Omental fat pad (tissue), 4 donors: Measurements from ENCODE around the gene MPP7. TPM values are rescaled to one million over a fixed set of nuclear protein-coding genes. Genes with fewer than 3 reads are reported as not detected.
"Not testable (repeated sequence)": the region's sequence is repeated elsewhere in the genome, so short reads cannot be mapped to it uniquely, and the experiment has no call there.

ENCODE experiments used
- ATAC-seq: fragments of 150-250 bp; one replicate; pipeline ENCODE4 v1.9.1; 2016; ENCODE audit warnings: mild to moderate bottlenecking, moderate library complexity; ENCODE audit not compliant: low FRiP score
- DNase-seq: peaks from one replicate; pipeline ENCODE4 v3.0.0-alpha.2; 2019; ENCODE audit warnings: low spot score
- total RNA-seq, 4 donors: library from RNA; depleted of rRNA; stranded (reverse); fragments of >200 nt; gene quantifications; one replicate each; pipeline ENCODE4 v1.1.0, GENCODE V29; 2016
- TF ChIP-seq, protein P1 (sequence below), 3 donors: fragments of 450-650 bp; IDR thresholded peaks; one replicate each; pipeline ENCODE4 v1.5.1; 2016 to 2017; ENCODE audit warnings: antibody characterized with exemption in 3 of 3, mild to moderate bottlenecking in 3 of 3, moderate library complexity in 2 of 3

MPP7 gene
- total RNA-seq, 4 donors from 2014 or later = 4.4 to 10.7 (median 5.9) TPM

DNA sequence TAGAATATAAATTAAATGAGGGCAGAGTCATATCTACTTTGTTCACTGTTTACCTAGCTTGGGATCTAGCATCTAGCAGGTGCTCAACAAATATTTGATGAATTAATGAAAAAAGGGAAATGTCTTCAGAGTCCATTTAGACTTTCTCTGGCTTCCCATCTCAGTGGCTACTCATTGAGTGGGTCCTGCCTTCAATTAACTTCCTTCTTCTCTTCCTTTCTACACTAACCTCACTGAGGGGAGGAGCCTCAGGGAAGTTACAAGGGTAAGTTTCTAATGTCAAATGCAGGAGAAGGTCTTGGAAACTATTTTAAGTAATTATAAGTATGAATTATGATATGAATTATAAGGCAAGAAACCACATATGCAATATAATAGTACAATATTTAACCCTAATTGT, 28.2 kb upstream of the MPP7 start:
- TF ChIP-seq, protein P1, sequence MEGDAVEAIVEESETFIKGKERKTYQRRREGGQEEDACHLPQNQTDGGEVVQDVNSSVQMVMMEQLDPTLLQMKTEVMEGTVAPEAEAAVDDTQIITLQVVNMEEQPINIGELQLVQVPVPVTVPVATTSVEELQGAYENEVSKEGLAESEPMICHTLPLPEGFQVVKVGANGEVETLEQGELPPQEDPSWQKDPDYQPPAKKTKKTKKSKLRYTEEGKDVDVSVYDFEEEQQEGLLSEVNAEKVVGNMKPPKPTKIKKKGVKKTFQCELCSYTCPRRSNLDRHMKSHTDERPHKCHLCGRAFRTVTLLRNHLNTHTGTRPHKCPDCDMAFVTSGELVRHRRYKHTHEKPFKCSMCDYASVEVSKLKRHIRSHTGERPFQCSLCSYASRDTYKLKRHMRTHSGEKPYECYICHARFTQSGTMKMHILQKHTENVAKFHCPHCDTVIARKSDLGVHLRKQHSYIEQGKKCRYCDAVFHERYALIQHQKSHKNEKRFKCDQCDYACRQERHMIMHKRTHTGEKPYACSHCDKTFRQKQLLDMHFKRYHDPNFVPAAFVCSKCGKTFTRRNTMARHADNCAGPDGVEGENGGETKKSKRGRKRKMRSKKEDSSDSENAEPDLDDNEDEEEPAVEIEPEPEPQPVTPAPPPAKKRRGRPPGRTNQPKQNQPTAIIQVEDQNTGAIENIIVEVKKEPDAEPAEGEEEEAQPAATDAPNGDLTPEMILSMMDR (IDR thresholded peaks at IDR 0.05) = no peak
- ATAC-seq = no peak
- no peak for DNase-seq

DNA sequence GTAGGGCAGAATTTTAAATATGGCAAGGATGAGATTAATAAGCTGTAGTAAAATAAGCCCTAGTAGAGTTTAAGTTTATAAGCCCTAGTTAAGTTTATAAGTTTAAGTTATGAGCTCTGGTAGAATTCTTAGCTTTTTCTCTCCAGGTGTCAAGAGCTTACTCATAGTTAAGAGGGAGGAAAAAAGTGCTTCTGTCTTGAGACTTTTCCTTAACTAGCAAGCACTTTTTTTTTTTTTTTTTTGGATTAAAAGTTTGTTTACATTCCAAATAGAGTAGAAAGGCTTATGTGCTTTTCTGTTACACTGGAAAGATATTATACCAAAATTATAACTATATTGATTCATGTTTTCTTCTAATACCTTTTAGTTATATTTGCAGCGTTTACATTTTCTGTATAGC, 25.5 kb upstream of the MPP7 start:
- no peak for ATAC-seq
- no peak for DNase-seq
- TF ChIP-seq, protein P1 (IDR thresholded peaks at IDR 0.05) = no peak

DNA sequence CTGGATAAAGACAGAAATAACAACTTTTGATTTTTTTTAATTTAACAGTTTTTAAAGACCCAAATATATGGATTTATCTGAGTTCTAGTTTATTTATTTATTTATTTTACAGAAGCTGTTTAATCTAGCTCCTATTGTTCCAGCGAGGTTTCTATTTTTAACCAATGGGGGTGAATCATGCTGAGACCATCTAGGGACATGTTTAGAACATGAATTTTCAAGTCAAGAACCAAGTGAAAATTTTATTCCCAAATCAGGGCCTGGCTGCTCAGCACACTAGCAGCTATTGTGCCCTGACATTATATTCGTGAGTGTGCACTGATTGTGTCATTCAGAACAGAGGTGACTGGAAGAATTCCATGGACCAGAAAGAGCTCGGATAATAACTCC, 24.6 kb upstream of the MPP7 start:
- TF ChIP-seq, protein P1 (IDR thresholded peaks at IDR 0.05) = no peak
- no peak for ATAC-seq
- DNase-seq = no peak

DNA sequence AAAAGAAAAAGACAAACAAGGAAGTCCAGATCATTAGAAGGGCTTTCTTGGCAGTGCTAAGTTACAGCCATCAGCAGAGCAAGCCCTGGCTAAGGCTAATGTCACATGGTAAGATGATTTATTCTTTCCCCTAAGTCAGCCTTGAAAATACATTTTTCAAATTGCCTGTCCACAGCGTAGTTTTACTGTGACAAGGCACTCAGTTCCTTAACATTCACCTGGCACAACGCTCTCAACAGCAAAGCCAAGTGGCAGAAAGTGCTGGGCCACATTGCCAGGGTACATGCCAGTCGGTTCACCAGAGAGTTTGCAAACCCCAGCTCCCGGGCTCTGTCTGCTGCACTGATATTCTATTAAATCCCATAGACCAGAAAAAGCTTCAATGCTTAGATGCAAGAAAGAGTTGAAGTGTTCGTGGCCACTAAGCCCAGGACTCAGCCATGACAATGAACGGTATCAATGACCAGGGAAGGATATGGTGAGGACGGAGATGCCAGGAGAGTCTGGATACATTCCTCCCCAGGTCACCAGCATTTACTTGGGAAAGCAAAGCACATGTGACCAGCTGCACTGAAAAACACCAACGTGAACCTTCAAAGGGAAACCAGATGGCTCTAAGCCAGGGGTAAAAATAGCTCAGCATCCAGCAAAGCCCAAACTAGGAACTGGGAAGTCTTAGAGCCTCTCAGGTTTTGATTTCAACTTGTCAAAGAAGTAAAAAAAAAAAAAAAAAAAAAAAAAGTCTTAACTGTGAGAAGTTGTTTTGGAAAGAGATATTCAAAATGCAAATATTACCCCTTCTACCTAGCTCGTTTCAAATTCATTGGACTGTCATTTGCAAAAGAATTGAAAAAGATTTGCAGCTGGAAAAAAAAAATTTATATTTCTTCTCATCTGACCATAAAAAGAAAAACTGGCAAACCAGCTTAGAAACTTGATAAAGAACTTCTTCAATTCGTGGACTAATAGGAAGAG, 23.9 kb upstream of the MPP7 start:
- DNase-seq = no peak
- TF ChIP-seq, protein P1 (IDR thresholded peaks at IDR 0.05) = no peak
- ATAC-seq = no peak

DNA sequence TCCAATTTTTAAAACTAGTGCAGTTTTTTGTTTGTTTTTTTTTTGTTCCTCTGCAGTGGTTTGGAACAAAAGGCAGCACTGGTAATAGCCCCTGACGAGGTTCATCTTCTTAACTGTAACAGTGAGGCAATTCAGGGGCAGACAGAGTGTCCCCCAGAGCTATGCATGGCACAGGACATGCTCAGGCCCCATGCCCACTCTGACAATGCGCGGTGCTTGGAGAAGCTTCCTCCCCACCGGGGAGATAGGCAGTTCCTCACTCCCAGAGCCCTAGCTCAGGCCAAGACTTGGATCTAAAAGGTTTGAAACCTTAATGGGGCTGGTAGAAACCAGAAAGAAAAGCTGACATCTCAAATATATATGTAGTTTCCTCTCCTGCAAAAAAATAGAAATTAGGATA, 17.9 kb upstream of the MPP7 start:
- ATAC-seq (no peak), DNase-seq (no peak)
- TF ChIP-seq, protein P1 (IDR thresholded peaks at IDR 0.05) = no peak

DNA sequence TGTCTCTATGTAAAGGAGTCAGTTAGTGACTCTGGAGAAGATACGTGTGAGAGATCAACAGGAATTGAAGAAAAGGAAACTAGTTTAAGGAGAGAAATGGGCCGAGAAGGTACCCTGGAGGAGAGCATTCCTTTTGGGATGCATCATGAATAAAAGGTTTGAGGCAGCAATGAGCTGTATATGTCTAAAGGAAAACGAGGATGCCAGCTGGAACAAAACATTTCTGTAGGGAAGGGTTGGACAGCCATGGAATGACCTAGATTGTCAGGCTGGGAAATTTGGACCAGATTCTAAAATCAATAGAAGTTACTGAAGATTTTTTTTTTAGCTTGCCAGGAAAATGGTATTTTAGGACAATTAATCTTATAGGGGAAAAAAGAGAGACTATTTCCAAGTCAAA, 17.2 kb upstream of the MPP7 start:
- no peak for ATAC-seq
- TF ChIP-seq, protein P1 (IDR thresholded peaks at IDR 0.05) = no peak

DNA sequence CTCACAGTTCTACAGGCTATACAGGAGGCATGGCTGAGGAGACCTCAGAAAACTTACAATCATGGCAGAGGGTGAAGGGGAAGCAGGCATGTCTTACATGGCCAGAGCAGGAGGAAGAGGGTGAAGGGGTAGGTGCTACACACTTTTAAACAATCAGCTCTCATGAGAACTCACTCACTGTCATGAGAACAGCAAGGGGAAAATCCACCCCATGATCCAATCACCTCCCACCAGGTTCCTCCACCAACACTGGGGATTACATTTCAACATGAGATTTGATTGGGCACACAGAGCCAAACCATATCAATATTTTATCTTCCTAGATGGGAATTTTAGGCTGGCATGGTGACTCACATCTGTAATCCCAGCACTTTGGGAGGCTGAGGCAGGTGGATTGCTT, 16.2 kb upstream of the MPP7 start:
- not testable (repeated sequence) for ATAC-seq

More for the DNA sequence above, 17.2 kb upstream of the MPP7 start:
- DNase-seq = no peak

More for the DNA sequence above, 16.2 kb upstream of the MPP7 start:
- not testable (repeated sequence) for DNase-seq
